Peyer's patch (tissue), 4 donors: Measurements from ENCODE around the gene RHCE.
"Not testable (repeated sequence)": the region's sequence is repeated elsewhere in the genome, so short reads cannot be mapped to it uniquely, and the experiment has no call there.

Source experiments
- POLR2A ChIP-seq, 2 donors: fragments of 450-650 bp; IDR thresholded peaks; one replicate each; pipeline ENCODE4 v1.5.1; 2017; ENCODE audit warnings: antibody characterized with exemption in 2 of 2, mild to moderate bottlenecking in 2 of 2, moderate library complexity in 2 of 2
- TF ChIP-seq, protein P1 (sequence below), 6 experiments: fragments of 450-650 bp in 4 of 6; fragments of 200-600 bp in 2 of 6; sonication (generic) in 1 of 6; IDR thresholded peaks; one replicate each; pipeline ENCODE4 v1.5.1; 2017 to 2019; ENCODE audit warnings: antibody characterized with exemption in 6 of 6, mild to moderate bottlenecking in 3 of 6, moderate library complexity in 1 of 6

- TF ChIP-seq, protein P1, sequence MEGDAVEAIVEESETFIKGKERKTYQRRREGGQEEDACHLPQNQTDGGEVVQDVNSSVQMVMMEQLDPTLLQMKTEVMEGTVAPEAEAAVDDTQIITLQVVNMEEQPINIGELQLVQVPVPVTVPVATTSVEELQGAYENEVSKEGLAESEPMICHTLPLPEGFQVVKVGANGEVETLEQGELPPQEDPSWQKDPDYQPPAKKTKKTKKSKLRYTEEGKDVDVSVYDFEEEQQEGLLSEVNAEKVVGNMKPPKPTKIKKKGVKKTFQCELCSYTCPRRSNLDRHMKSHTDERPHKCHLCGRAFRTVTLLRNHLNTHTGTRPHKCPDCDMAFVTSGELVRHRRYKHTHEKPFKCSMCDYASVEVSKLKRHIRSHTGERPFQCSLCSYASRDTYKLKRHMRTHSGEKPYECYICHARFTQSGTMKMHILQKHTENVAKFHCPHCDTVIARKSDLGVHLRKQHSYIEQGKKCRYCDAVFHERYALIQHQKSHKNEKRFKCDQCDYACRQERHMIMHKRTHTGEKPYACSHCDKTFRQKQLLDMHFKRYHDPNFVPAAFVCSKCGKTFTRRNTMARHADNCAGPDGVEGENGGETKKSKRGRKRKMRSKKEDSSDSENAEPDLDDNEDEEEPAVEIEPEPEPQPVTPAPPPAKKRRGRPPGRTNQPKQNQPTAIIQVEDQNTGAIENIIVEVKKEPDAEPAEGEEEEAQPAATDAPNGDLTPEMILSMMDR (IDR thresholded peaks at IDR 0.05), result not testable (repeated sequence)
- not testable (repeated sequence) for TF ChIP-seq POLR2A (IDR thresholded peaks at IDR 0.05)
Measured at GRCh38 chr1:25312806-25313470, 107.7 kb downstream of the RHCE start.
